ENCODE data around the gene RBBP6. TPM values are rescaled to one million over a fixed set of nuclear protein-coding genes. Genes with fewer than 3 reads are reported as not detected.

Gene RBBP6
- total RNA-seq, 1 donor from 2014 or later: 77.3 TPM

DNA sequence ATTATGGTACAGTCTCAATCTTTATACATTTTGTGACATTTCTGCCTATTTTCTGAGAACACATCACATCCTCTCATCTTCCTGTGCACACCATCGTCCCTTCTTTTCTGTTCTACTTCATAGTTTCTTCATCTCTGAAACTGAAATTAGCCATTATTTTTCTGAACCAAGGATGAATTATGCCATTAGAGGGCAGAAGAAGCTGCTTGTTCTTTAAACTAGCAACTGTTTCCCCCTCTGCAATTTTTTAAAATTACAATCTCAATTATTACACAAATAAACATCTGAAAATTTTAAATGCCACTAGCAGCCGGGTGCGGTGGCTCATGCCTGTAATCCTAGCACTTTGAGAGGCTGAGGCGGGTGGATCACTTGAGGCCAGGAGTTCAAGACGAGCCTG, 41.3 kb downstream of the RBBP6 start:
- Mint-ChIP-seq H3K27ac (ENCODE audit: unreplicated experiment) (no peak overlapping the region), H3K4me1 (no peaks in the 10 kb centered on the region), H3K4me3 (no peak overlapping the region), H3K27me3 (ENCODE audit: low read depth) (peaks cover 6% of the 10 kb centered on the region), H3K36me3 (ENCODE audit: low read depth) (peaks cover 7% of the 10 kb centered on the region), H3K9me3 (peaks cover 7% of the 10 kb centered on the region)
- DNase-seq (ENCODE audit: low read depth, low spot score): no peak
- TF ChIP-seq, protein P1, sequence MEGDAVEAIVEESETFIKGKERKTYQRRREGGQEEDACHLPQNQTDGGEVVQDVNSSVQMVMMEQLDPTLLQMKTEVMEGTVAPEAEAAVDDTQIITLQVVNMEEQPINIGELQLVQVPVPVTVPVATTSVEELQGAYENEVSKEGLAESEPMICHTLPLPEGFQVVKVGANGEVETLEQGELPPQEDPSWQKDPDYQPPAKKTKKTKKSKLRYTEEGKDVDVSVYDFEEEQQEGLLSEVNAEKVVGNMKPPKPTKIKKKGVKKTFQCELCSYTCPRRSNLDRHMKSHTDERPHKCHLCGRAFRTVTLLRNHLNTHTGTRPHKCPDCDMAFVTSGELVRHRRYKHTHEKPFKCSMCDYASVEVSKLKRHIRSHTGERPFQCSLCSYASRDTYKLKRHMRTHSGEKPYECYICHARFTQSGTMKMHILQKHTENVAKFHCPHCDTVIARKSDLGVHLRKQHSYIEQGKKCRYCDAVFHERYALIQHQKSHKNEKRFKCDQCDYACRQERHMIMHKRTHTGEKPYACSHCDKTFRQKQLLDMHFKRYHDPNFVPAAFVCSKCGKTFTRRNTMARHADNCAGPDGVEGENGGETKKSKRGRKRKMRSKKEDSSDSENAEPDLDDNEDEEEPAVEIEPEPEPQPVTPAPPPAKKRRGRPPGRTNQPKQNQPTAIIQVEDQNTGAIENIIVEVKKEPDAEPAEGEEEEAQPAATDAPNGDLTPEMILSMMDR (conservative IDR thresholded peaks at IDR 0.05): no peak

DNA sequence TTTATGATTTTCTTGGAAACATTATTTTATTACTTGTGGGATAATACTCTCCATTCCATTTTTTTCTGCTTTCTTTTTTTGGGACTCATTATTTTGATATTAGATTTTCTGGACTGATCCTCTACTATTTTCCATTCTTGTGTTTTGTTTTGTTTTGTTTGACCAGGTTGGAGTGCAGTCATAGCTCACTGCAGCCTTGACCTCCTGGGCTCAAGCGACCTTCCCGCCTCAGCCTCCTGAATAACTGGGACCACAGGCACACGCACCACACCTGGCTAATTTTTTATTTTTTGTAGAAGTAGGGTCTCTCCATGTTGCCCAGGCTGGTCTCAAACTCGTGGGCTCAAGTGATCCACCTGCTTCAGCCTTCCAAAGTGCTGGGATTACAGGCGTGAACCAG, 44.1 kb downstream of the RBBP6 start:
- no peak overlapping the region for H3K4me3 Mint-ChIP-seq
- peaks cover 8% of the 10 kb centered on the region for H3K27me3 Mint-ChIP-seq (ENCODE audit: low read depth)
- H3K27ac Mint-ChIP-seq (ENCODE audit: unreplicated experiment): no peak overlapping the region
- no peak for DNase-seq (ENCODE audit: low read depth, low spot score)
- TF ChIP-seq, protein P1 (conservative IDR thresholded peaks at IDR 0.05): no peak
- no peaks in the 10 kb centered on the region for H3K9me3 Mint-ChIP-seq
- no peaks in the 10 kb centered on the region for H3K36me3 Mint-ChIP-seq (ENCODE audit: low read depth)
- H3K4me1 Mint-ChIP-seq: no peaks in the 10 kb centered on the region

DNA sequence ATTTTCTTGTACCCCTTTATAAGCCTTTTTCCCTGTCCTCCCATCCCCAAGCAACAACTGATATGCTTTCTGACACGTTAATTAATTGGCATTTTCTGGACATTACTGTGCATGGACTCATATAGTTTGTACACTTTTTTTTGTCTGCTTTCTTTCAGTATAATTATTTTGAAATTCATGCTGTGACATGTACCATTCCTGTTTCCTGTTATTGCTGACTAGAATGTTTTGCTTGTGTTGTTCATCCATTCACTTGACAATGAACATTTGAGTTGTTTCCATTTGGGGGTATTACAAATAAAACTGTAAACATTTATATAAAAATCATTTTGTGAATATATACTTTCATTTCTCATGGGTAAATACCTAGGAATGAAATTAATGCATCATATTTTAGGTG, 50.6 kb downstream of the RBBP6 start:
- DNase-seq (ENCODE audit: low read depth, low spot score): no peak
- no peak overlapping the region for H3K4me3 Mint-ChIP-seq
- no peak overlapping the region for H3K27ac Mint-ChIP-seq (ENCODE audit: unreplicated experiment)
- no peaks in the 10 kb centered on the region for H3K36me3 Mint-ChIP-seq (ENCODE audit: low read depth)
- no peaks in the 10 kb centered on the region for H3K9me3 Mint-ChIP-seq
- H3K4me1 Mint-ChIP-seq: no peaks in the 10 kb centered on the region
- H3K27me3 Mint-ChIP-seq (ENCODE audit: low read depth): peaks cover 5% of the 10 kb centered on the region
- TF ChIP-seq, protein P1 (conservative IDR thresholded peaks at IDR 0.05): no peak

DNA sequence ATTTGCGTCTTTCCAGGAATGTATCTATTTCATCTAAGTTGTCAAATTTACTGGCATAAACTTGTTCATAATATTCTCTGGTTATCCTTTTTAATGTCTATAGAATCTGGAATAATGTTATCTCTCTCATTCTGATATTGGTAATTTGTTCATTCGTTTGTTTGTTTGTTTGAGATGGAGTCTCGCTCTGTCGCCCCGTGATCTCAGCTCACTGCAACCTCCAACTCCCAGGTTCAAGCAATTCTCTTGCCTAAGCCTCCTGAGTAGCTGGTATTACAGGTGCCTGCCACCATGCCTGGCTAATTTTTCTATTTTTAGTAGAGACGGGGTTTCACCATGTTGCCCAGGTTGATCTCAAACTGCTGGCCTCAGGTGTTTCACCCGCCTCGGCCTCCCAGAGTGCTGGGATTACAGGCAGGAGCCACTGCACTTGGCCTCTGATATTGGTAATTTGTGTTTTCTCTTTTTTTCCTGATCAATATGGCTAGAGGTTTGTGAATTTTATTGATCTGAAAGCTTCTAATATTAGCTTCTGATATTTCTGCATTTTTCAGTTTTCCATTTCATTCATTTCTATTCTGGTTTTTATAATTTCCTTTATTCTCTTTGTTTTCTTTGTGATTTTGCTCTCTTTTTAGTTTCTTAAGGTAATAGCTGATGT, 59.5 kb downstream of the RBBP6 start:
- no peak for DNase-seq (ENCODE audit: low read depth, low spot score)
- Mint-ChIP-seq H3K4me1 (no peaks in the 10 kb centered on the region), H3K36me3 (ENCODE audit: low read depth) (no peaks in the 10 kb centered on the region), H3K9me3 (no peaks in the 10 kb centered on the region), H3K4me3 (no peak overlapping the region), H3K27ac (ENCODE audit: unreplicated experiment) (no peak overlapping the region), H3K27me3 (ENCODE audit: low read depth) (peaks cover 10% of the 10 kb centered on the region)
- TF ChIP-seq, protein P1 (conservative IDR thresholded peaks at IDR 0.05): no peak

DNA sequence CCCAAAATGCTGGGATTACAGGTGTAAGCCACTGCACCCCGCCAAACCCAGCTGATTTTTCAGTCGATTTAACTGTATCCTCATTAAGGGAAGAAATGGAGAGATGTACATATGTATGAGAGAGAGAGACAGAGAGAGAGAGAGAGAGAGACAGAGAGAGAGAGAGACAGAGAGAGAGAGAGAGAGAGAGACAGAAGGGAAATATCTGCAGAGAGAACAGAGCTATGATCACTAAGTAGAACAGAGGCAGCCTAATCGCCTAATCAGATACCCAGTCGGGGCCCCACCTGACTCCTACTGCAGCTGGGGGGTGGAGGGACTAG, 70.0 kb downstream of the RBBP6 start:
- H3K27me3 Mint-ChIP-seq (ENCODE audit: low read depth): peaks cover 66% of the 10 kb centered on the region

More for the DNA sequence above, 70.0 kb downstream of the RBBP6 start:
- Mint-ChIP-seq H3K36me3 (ENCODE audit: low read depth) (no peaks in the 10 kb centered on the region), H3K27ac (ENCODE audit: unreplicated experiment) (no peak overlapping the region), H3K9me3 (no peaks in the 10 kb centered on the region), H3K4me1 (peaks cover 26% of the 10 kb centered on the region), H3K4me3 (peak overlapping the region; percentile 87)
- TF ChIP-seq, protein P1 (conservative IDR thresholded peaks at IDR 0.05): no peak
- no peak for DNase-seq (ENCODE audit: low read depth, low spot score)

All from neural crest cell (in vitro differentiated cells).